C4-2B (cell line): ENCODE measurements around the gene KDM6A.

Source experiments
- ZFX ChIP-seq: fragments of 450-650 bp; IDR thresholded peaks from 2 replicates; pipeline ENCODE4 v1.6.1; 2017
- TF ChIP-seq, protein P1 (sequence below): fragments of 450-650 bp; conservative IDR thresholded peaks from 2 replicates; pipeline ENCODE4 v1.5.1; 2017; ENCODE audit warnings: mild to moderate bottlenecking

DNA sequence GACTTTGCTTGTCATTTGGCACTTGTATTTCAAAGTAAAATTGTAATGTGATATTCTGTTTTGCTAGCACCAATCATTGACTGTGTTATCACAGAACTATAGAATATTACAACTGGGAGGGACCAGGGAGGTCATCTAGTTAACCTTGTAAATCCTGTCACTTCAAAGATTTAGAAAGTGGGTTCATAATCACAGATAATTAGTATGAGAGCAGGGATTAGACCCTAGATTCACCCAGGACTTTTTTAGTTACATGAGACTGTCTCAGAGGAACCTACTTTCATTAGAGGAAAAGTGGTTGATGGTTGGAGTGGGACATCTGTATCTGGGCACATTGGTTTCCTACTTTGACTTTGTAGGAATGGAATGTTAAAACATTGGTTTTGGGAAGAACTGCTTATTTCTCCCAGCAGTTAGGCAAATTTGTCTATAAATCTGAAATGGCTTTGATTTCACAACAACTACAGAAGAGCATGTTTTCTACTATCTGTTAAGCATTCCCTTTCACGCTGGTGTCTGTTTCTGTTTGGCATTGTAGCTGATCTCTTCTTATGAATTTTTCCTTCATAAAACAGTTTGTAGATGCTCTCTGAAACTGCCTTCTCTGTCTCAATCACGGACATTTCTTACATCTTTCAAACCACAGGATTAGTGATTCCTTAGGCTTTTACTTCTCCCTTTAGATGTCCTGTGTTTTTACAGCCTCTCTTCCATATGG lies 183.6 kb downstream of the KDM6A start:
- TF ChIP-seq, protein P1, sequence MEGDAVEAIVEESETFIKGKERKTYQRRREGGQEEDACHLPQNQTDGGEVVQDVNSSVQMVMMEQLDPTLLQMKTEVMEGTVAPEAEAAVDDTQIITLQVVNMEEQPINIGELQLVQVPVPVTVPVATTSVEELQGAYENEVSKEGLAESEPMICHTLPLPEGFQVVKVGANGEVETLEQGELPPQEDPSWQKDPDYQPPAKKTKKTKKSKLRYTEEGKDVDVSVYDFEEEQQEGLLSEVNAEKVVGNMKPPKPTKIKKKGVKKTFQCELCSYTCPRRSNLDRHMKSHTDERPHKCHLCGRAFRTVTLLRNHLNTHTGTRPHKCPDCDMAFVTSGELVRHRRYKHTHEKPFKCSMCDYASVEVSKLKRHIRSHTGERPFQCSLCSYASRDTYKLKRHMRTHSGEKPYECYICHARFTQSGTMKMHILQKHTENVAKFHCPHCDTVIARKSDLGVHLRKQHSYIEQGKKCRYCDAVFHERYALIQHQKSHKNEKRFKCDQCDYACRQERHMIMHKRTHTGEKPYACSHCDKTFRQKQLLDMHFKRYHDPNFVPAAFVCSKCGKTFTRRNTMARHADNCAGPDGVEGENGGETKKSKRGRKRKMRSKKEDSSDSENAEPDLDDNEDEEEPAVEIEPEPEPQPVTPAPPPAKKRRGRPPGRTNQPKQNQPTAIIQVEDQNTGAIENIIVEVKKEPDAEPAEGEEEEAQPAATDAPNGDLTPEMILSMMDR = no peak
- no peak for TF ChIP-seq ZFX
